ENCODE measurements around the gene LRRC41. TPM values are rescaled to one million over a fixed set of nuclear protein-coding genes. Genes with fewer than 3 reads are reported as not detected.
A peak's percentile ranks its signal among the peaks of the same experiment; 100 is the strongest.
"Not testable (repeated sequence)": the region's sequence is repeated elsewhere in the genome, so short reads cannot be mapped to it uniquely, and the experiment has no call there.

Gene LRRC41
- total RNA-seq, 1 experiment from 2014 or later = 66.3 TPM

- DNase-seq = no peak
- no TSS peak for BruUV-seq (replicated peaks)
- Histone ChIP-seq H3K36me3 (ENCODE audit: low read depth) (no peaks in the 10 kb centered on the region), H2AFZ (no peak overlapping the region), H3K27ac (no peak overlapping the region), H3K4me1 (replicated peaks; ENCODE audit: insufficient read depth) (peaks cover 12% of the 10 kb centered on the region; the same call in 1 of the 2 replicates), H3K4me2 (no peak overlapping the region), H3K9me3 (ENCODE audit: insufficient read depth, low read depth) (no peaks in the 10 kb centered on the region), H3K79me2 (ENCODE audit: low read depth) (no peaks in the 10 kb centered on the region), H3K4me3 (no peak overlapping the region), H4K20me1 (ENCODE audit: insufficient read depth) (no peaks in the 10 kb centered on the region), H3K27me3 (ENCODE audit: insufficient read depth, low read depth) (no peaks in the 10 kb centered on the region), H3F3A (ENCODE audit: insufficient read depth, low read depth) (peaks cover 21% of the 10 kb centered on the region), H3K9me2 (ENCODE audit: insufficient read depth) (no peaks in the 10 kb centered on the region)
- POLR2A ChIA-PET (ENCODE audit: unreplicated experiment) = no interaction called here
- TF ChIP-seq EZH2 (IDR thresholded peaks at IDR 0.05; ENCODE audit: low read depth) = no peak
- TF ChIP-seq, protein P1, sequence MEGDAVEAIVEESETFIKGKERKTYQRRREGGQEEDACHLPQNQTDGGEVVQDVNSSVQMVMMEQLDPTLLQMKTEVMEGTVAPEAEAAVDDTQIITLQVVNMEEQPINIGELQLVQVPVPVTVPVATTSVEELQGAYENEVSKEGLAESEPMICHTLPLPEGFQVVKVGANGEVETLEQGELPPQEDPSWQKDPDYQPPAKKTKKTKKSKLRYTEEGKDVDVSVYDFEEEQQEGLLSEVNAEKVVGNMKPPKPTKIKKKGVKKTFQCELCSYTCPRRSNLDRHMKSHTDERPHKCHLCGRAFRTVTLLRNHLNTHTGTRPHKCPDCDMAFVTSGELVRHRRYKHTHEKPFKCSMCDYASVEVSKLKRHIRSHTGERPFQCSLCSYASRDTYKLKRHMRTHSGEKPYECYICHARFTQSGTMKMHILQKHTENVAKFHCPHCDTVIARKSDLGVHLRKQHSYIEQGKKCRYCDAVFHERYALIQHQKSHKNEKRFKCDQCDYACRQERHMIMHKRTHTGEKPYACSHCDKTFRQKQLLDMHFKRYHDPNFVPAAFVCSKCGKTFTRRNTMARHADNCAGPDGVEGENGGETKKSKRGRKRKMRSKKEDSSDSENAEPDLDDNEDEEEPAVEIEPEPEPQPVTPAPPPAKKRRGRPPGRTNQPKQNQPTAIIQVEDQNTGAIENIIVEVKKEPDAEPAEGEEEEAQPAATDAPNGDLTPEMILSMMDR (conservative IDR thresholded peaks at IDR 0.05) = no peak
- CTCF ChIA-PET = interaction anchor here (0.5 to 0.7 kb wide), 2 partner anchors 160 to 218 kb away, joined by 3 read pairs; no protein-coding TSS in a partner anchor
- intact Hi-C loops (cut with micrococcal nuclease; ENCODE audit: unreplicated experiment) = no loop called here
Measured at GRCh38 chr1:46335081-46335480, 31.7 kb upstream of the LRRC41 start.

DNA sequence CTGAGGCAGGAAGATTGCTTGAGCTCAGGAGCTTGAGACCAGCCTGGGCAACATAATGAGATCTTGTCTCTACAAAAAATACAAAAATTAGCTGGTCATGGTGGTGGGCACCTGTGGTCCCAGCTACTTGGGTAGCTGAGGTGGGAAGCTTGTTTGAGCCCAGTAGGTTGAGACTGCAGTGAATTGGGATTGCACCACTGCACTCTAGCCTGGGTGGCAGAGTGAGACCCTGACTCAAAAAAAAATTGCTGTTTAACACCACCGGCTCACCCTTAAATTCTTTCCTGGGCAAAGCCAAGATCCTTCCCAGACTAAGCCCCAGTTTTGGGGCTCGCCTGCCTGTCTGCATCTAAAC, 30.6 kb upstream of the LRRC41 start:
- Histone ChIP-seq H3K4me1 (replicated peaks; ENCODE audit: insufficient read depth) (peaks cover 8% of the 10 kb centered on the region; the same call in 1 of the 2 replicates), H4K20me1 (ENCODE audit: insufficient read depth) (no peaks in the 10 kb centered on the region), H3K27ac (no peak overlapping the region), H3K79me2 (ENCODE audit: low read depth) (no peaks in the 10 kb centered on the region), H3K27me3 (ENCODE audit: insufficient read depth, low read depth) (no peaks in the 10 kb centered on the region), H3K9me2 (ENCODE audit: insufficient read depth) (no peaks in the 10 kb centered on the region), H3K4me2 (no peak overlapping the region), H3K4me3 (no peak overlapping the region), H3F3A (ENCODE audit: insufficient read depth, low read depth) (peaks cover 12% of the 10 kb centered on the region), H3K9me3 (ENCODE audit: insufficient read depth, low read depth) (no peaks in the 10 kb centered on the region), H3K36me3 (ENCODE audit: low read depth) (no peaks in the 10 kb centered on the region), H2AFZ (no peak overlapping the region)
- POLR2A ChIA-PET (ENCODE audit: unreplicated experiment) = interaction anchor here (0.9 kb wide), 1 partner anchor 821 kb away, joined by 10 read pairs; no protein-coding TSS in a partner anchor
- BruUV-seq (replicated peaks) = no TSS peak
- no peak for DNase-seq
- CTCF ChIA-PET = interaction anchor here (1.1 to 2.0 kb wide), 3 partner anchors 13 to 374 kb away, joined by 3 to 24 read pairs (median 15); no protein-coding TSS in a partner anchor
- intact Hi-C loops (cut with micrococcal nuclease; ENCODE audit: unreplicated experiment) = loop anchor here (5.0 kb wide), 1 partner anchor 188 kb away; no protein-coding TSS in a partner anchor
- no peak for TF ChIP-seq EZH2 (IDR thresholded peaks at IDR 0.05; ENCODE audit: low read depth)
- TF ChIP-seq, protein P1 (conservative IDR thresholded peaks at IDR 0.05) = no peak

- H3F3A ChIP-seq (ENCODE audit: insufficient read depth, low read depth) = peaks cover 6% of the 10 kb centered on the region
- H3K36me3 ChIP-seq (ENCODE audit: low read depth) = no peaks in the 10 kb centered on the region
- H4K20me1 ChIP-seq (ENCODE audit: insufficient read depth) = no peaks in the 10 kb centered on the region
- H3K27me3 ChIP-seq (ENCODE audit: insufficient read depth, low read depth) = no peaks in the 10 kb centered on the region
- H3K27ac ChIP-seq = no peak overlapping the region
- H3K9me3 ChIP-seq (ENCODE audit: insufficient read depth, low read depth) = no peaks in the 10 kb centered on the region
- BruUV-seq (replicated peaks) = no TSS peak
- no peaks in the 10 kb centered on the region for H3K79me2 ChIP-seq (ENCODE audit: low read depth)
- H3K4me1 ChIP-seq (replicated peaks; ENCODE audit: insufficient read depth) = peaks cover 2% of the 10 kb centered on the region; the same call in 1 of the 2 replicates
- POLR2A ChIA-PET (ENCODE audit: unreplicated experiment) = interaction anchor here (0.9 kb wide), 1 partner anchor 821 kb away, joined by 10 read pairs; no protein-coding TSS in a partner anchor
- CTCF ChIA-PET = interaction anchor here (0.7 to 2.0 kb wide), 6 partner anchors 11 to 377 kb away, joined by 3 to 24 read pairs (median 6); no protein-coding TSS in a partner anchor
- H3K4me2 ChIP-seq = no peak overlapping the region
- no peak for TF ChIP-seq EZH2 (IDR thresholded peaks at IDR 0.05; ENCODE audit: low read depth)
- TF ChIP-seq, protein P1 (conservative IDR thresholded peaks at IDR 0.05) = peak; percentile 54
- H3K4me3 ChIP-seq = no peak overlapping the region
- no peaks in the 10 kb centered on the region for H3K9me2 ChIP-seq (ENCODE audit: insufficient read depth)
- peak; percentile 48 to 76 for DNase-seq
- H2AFZ ChIP-seq = no peak overlapping the region
- intact Hi-C loops (cut with micrococcal nuclease; ENCODE audit: unreplicated experiment) = loop anchor here (1.0 to 5.0 kb wide), 2 partner anchors 15 to 189 kb away; no protein-coding TSS in a partner anchor
Measured at GRCh38 chr1:46333300-46334029, 30.0 kb upstream of the LRRC41 start.

DNA sequence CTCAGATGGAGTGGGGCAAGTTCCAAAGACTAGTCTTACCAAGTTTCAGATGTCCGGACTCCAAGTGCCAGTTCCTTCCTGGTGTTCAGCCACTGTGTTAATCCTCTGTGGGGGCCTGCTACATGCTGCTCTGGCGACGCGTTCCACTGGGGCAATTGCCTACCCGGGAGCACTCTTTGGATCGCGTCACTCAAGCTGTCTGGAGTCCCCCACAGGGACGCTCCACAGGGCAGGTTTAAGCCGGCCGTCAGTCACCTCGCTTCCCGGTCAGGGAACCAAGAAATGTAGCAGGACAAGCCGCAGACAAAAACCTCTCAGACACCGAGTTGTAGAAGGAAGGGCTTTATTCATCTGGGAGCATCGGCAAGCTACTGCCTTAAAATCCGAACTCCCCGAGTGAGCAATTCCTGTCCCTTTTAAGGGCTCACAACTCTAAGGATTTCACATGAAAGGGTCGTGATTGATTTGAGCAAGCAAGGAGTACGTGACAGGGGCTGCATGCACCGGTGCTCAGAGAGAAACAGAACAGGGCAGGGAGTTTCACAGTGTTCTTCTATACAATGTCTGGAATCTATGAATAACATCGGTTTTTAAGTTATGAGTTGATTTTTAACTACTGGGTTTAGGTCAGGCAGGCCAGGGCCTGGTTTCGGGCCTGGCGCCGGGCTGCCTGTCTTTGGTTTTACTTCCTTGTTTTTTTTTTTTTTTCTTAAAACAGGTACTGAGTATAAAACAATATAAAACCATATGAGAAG, 28.5 kb upstream of the LRRC41 start:
- H3K4me1 ChIP-seq (replicated peaks; ENCODE audit: insufficient read depth); POLR2A ChIA-PET (ENCODE audit: unreplicated experiment); H3K27ac ChIP-seq; H3K36me3 ChIP-seq (ENCODE audit: low read depth); H3F3A ChIP-seq (ENCODE audit: insufficient read depth, low read depth); BruUV-seq (replicated peaks); H3K9me3 ChIP-seq (ENCODE audit: insufficient read depth, low read depth); H3K4me2 ChIP-seq; H2AFZ ChIP-seq; H3K4me3 ChIP-seq; H3K79me2 ChIP-seq (ENCODE audit: low read depth); H3K9me2 ChIP-seq (ENCODE audit: insufficient read depth); H3K27me3 ChIP-seq (ENCODE audit: insufficient read depth, low read depth); H4K20me1 ChIP-seq (ENCODE audit: insufficient read depth); DNase-seq: not testable (repeated sequence)
- CTCF ChIA-PET = interaction anchor here (2.0 kb wide), 1 partner anchor 21 kb away, joined by 15 read pairs; no protein-coding TSS in a partner anchor
- intact Hi-C loops (cut with micrococcal nuclease; ENCODE audit: unreplicated experiment) = loop anchor here (5.0 kb wide), 1 partner anchor 190 kb away; no protein-coding TSS in a partner anchor
